Neuronal stem cell (in vitro differentiated cells): ENCODE measurements around the gene RFX4.

Source experiments
- DNase-seq: peaks from one replicate; pipeline ENCODE4 v3.0.0-alpha.2; 2013; ENCODE audit warnings: low spot score
- H2AFZ ChIP-seq: one replicate; pipeline ENCODE4 v1.6.1; 2013; ENCODE audit warnings: mild to moderate bottlenecking, low read length, inconsistent platforms
- H2AK5ac ChIP-seq: 2 replicates; pipeline ENCODE4 v1.6.1; 2013; ENCODE audit warnings: low read depth, mild to moderate bottlenecking, inconsistent platforms, low read length, moderate library complexity, mixed read lengths
- H2BK120ac ChIP-seq: 2 replicates; pipeline ENCODE4 v1.6.1; 2013; ENCODE audit warnings: low read depth, mild to moderate bottlenecking, inconsistent platforms, low read length, moderate library complexity, mixed read lengths
- H2BK12ac ChIP-seq: one replicate; pipeline ENCODE4 v1.6.1; 2013; ENCODE audit warnings: low read length, inconsistent platforms
- H2BK15ac ChIP-seq: 2 replicates; pipeline ENCODE4 v1.6.1; 2013; ENCODE audit warnings: mild to moderate bottlenecking, low read length, inconsistent platforms, mixed read lengths
- H2BK5ac ChIP-seq: one replicate; pipeline ENCODE4 v1.6.1; 2013; ENCODE audit warnings: inconsistent platforms, mild to moderate bottlenecking, low read length, moderate library complexity
- H3K14ac ChIP-seq: one replicate; pipeline ENCODE4 v1.6.1; 2013; ENCODE audit warnings: low read length, inconsistent platforms
- H3K18ac ChIP-seq: 2 replicates; pipeline ENCODE4 v1.6.1; 2013; ENCODE audit warnings: low read length, inconsistent platforms
- H3K23ac ChIP-seq: 2 replicates; pipeline ENCODE4 v1.6.1; 2013; ENCODE audit warnings: low read depth, mild to moderate bottlenecking, mixed read lengths, low read length, inconsistent platforms; ENCODE audit not compliant: poor library complexity
- H3K27ac ChIP-seq: replicated peaks from 3 replicates; pipeline ENCODE4 v1.5.1; 2013; ENCODE audit warnings: low read length, inconsistent platforms
- H3K27me3 ChIP-seq, 3 experiments: 2 replicates each; pipeline ENCODE4 v1.6.1; 2013; ENCODE audit warnings: low read length in 3 of 3, mild to moderate bottlenecking in 2 of 3, inconsistent platforms in 1 of 3, low read depth in 1 of 3, mixed read lengths in 1 of 3, moderate library complexity in 1 of 3; ENCODE audit not compliant: control insufficient read depth in 3 of 3, insufficient read depth in 3 of 3
- H3K36me3 ChIP-seq, 2 donors: replicated peaks in 1 of 2; 2 replicates each; pipeline ENCODE4 v1.6.1; 2013; ENCODE audit warnings: low read length in 2 of 2; ENCODE audit not compliant: control insufficient read depth in 2 of 2, insufficient read depth in 2 of 2
- H3K4ac ChIP-seq: 2 replicates; pipeline ENCODE4 v1.6.1; 2013; ENCODE audit warnings: inconsistent platforms, mild to moderate bottlenecking, low read length, moderate library complexity
- H3K4me1 ChIP-seq, 2 donors: 1 replicate in 1 of 2; 2 replicates in 1 of 2; pipeline ENCODE4 v1.6.1; 2013; ENCODE audit warnings: low read length in 2 of 2, low read depth in 1 of 2; ENCODE audit not compliant: control insufficient read depth in 2 of 2, insufficient read depth in 1 of 2
- H3K4me2 ChIP-seq: one replicate; pipeline ENCODE4 v1.6.1; 2013; ENCODE audit warnings: mild to moderate bottlenecking, low read length, inconsistent platforms; ENCODE audit not compliant: insufficient read depth, poor library complexity, severe bottlenecking
- H3K4me3 ChIP-seq, 2 donors: 2 replicates each; pipeline ENCODE4 v1.5.1; 2013; ENCODE audit warnings: low read length in 2 of 2, mild to moderate bottlenecking in 2 of 2, inconsistent platforms in 1 of 2, moderate library complexity in 1 of 2
- H3K79me1 ChIP-seq: one replicate; pipeline ENCODE4 v1.6.1; 2013; ENCODE audit warnings: low read depth, mild to moderate bottlenecking, inconsistent platforms, low read length, moderate library complexity
- H3K9ac ChIP-seq: one replicate; pipeline ENCODE4 v1.6.1; 2013; ENCODE audit warnings: mild to moderate bottlenecking, low read depth, low read length, inconsistent platforms; ENCODE audit not compliant: poor library complexity
- H3K9me3 ChIP-seq, 2 donors: replicated peaks in 1 of 2; 2 replicates each; pipeline versions ENCODE3 to v1.6.1; 2013; ENCODE audit warnings: low read length in 2 of 2, mild to moderate bottlenecking in 2 of 2, inconsistent platforms in 1 of 2, low read depth in 1 of 2, mixed read lengths in 1 of 2, moderate library complexity in 1 of 2; ENCODE audit not compliant: control insufficient read depth in 2 of 2, insufficient read depth in 1 of 2
- H4K8ac ChIP-seq: one replicate; pipeline ENCODE4 v1.6.1; 2013; ENCODE audit warnings: low read depth, mild to moderate bottlenecking, inconsistent platforms, low read length, moderate library complexity
- H4K91ac ChIP-seq: one replicate; pipeline ENCODE4 v1.6.1; 2013; ENCODE audit warnings: low read length, low read depth, mild to moderate bottlenecking, inconsistent platforms; ENCODE audit not compliant: poor library complexity
- WGBS, 2 donors: extraction: QIAGEN DNeasy Blood & Tissue Kit; methylation state at CpG; one replicate each; pipeline ENCODE4 v1.1.7; 2013; ENCODE audit warnings: missing lambda C conversion rate in 2 of 2, mixed read lengths in 1 of 2; ENCODE audit not compliant: insufficient read length in 2 of 2, insufficient replicate concordance in 1 of 2; ENCODE audit errors: extremely low coverage in 2 of 2; 5-methylcytosine and 5-hydroxymethylcytosine counted together

RFX4 gene

DNA sequence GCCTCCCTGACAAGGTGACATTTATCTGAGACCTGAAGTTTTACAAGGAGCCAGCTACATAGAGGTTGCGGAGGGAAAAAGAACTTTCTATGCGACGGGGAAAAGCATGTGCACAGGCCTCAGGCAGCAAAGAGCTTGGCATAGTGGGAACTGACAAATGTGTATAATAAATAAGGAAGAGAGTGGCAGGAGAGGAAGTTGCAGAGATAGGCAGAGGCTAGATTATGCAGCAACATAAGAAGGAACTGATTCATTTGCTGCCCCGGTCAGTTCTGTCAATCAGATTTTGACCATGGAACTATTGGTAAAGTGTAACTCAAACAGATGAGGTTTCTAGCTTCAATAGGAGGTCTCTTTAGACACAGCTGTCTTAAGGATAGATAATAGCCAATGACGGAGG lies 158.0 kb downstream of the RFX4 start:
- H3K18ac ChIP-seq, result no peak overlapping the region
- no peaks in the 10 kb centered on the region for H3K79me1 ChIP-seq
- no peak overlapping the region for H2AFZ ChIP-seq
- H3K27ac ChIP-seq, result no peak overlapping the region
- no peak overlapping the region for H3K4ac ChIP-seq
- no peak overlapping the region for H3K4me2 ChIP-seq
- no peak for DNase-seq
- H3K14ac ChIP-seq, result no peak overlapping the region
- H3K9ac ChIP-seq, result no peak overlapping the region
- H2BK120ac ChIP-seq, result no peak overlapping the region
- no peak overlapping the region for H2BK15ac ChIP-seq
- no CpG with 5 or more reads among the region's 5 CpGs for WGBS, 2 donors
- H3K9me3 ChIP-seq, result peaks cover 0 to 3% of the 10 kb centered on the region in 2 donors
- H4K8ac ChIP-seq, result no peak overlapping the region
- H2AK5ac ChIP-seq, result no peak overlapping the region
- no peak overlapping the region for H2BK12ac ChIP-seq
- no peak overlapping the region for H2BK5ac ChIP-seq
- H3K27me3 ChIP-seq, result no peaks in the 10 kb centered on the region
- no peak overlapping the region for H4K91ac ChIP-seq
- H3K4me3 ChIP-seq, result no peak overlapping the region
- peaks cover 0 to 14% of the 10 kb centered on the region in 2 donors for H3K4me1 ChIP-seq
- peaks cover 0 to 100% of the 10 kb centered on the region in 2 donors for H3K36me3 ChIP-seq
- no peak overlapping the region for H3K23ac ChIP-seq

DNA sequence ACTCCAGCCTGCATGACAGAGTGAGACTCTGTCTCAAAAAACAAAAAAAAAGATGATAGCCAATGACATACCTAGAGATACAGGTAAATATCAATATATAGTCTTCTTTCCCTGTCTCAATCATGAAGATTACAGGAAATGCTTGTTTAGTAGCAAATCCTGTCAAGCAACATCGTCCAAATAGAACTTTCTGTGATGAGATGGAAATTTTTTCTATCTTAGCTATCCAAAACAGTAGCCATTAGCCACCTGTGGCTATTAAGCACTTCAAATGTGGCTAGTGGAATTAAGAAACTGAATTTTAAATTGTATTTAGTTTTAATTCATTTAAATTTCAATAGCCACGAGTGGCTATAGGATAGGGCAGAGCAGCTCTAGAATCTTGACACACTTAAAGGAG lies 158.4 kb downstream of the RFX4 start:
- no peak for DNase-seq
- Histone ChIP-seq H2BK12ac (no peak overlapping the region), H3K4me2 (no peak overlapping the region), H3K9me3 (peaks cover 0 to 3% of the 10 kb centered on the region in 2 donors), H3K18ac (no peak overlapping the region), H3K9ac (no peak overlapping the region), H2BK120ac (no peak overlapping the region), H2AFZ (no peak overlapping the region), H2BK15ac (no peak overlapping the region), H3K4me1 (peaks cover 0 to 14% of the 10 kb centered on the region in 2 donors), H3K4ac (no peak overlapping the region), H3K79me1 (no peaks in the 10 kb centered on the region), H2AK5ac (no peak overlapping the region), H2BK5ac (no peak overlapping the region), H4K8ac (no peak overlapping the region), H3K36me3 (peaks cover 0 to 99% of the 10 kb centered on the region in 2 donors), H3K4me3 (no peak overlapping the region), H3K23ac (no peak overlapping the region), H4K91ac (no peak overlapping the region), H3K27me3 (no peaks in the 10 kb centered on the region), H3K27ac (no peak overlapping the region), H3K14ac (no peak overlapping the region)
- no CpG with 5 or more reads among the region's 2 CpGs for WGBS, 2 donors

DNA sequence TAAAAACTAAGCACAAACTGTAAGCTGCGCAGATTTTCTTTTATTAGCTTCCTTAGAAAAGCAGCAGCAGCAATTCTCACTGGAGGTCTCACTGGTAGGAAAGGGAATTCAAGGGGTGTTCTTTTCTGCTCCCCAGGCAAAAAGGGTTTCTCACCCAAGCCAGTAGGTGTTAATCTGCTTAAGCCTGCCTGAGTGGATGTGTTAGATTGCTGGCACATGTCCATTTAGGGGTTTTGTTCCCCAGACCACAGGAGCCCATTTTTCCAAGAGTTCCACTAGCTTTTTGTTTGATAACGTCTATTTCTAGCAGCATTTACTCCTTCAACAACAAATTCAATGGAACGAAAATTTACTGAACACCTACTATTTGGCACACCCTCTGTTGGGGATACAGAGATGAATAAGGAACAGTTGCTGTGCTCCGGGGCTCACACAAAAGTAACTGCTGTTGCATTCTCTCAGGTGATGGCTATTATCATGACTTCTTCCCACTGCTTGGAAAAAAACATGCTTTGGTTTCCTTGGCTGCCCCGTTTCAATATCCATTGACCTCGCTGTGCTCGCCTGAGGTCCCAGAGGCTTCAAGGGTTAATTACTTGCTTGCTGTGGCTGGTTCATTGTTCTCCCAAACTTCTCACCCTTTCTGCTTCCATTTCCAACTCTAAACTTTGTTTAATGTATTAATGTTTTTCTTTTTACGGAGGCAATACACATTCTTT lies 160.6 kb downstream of the RFX4 start:
- Histone ChIP-seq H4K91ac (no peak overlapping the region), H3K23ac (no peak overlapping the region), H3K9ac (no peak overlapping the region), H3K4me2 (no peak overlapping the region), H3K18ac (no peak overlapping the region), H3K79me1 (no peaks in the 10 kb centered on the region), H2AFZ (no peak overlapping the region), H3K14ac (no peak overlapping the region), H3K36me3 (peaks cover 0 to 99% of the 10 kb centered on the region in 2 donors), H3K4me1 (peaks cover 0 to 14% of the 10 kb centered on the region in 2 donors), H2BK15ac (no peak overlapping the region), H2BK5ac (no peak overlapping the region), H4K8ac (no peak overlapping the region), H3K9me3 (peaks cover 0 to 3% of the 10 kb centered on the region in 2 donors), H2AK5ac (no peak overlapping the region), H3K27me3 (no peaks in the 10 kb centered on the region), H2BK120ac (no peak overlapping the region), H3K27ac (peak overlapping the region; percentile 7), H3K4me3 (no peak overlapping the region), H2BK12ac (no peak overlapping the region), H3K4ac (no peak overlapping the region)
- WGBS, 2 donors, result no CpG with 5 or more reads among the region's 8 CpGs
- DNase-seq, result peak; percentile 26

DNA sequence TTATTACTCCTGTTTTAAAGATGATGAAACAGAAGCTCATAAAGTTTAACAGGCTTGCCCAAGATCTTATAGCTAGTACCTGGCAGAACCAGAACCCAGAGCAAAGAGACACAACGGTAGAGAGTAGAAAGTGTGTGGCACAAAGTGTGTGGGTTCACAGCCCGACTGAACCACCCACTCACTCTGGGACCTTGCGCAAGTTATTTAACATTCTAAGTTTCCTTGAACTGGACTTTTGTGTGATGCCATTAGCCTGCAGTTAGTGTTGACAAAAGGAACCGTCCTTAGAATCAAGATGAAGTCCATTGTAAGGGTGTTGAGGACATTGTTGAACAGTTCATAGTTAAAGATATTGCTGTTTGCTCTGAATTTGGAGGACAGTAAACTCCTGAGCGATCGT lies 161.8 kb downstream of the RFX4 start:
- Histone ChIP-seq H2AFZ (no peak overlapping the region), H2BK120ac (no peak overlapping the region), H3K4ac (no peak overlapping the region), H3K18ac (no peak overlapping the region), H2BK5ac (no peak overlapping the region), H3K9me3 (peaks cover under 1 to 3% of the 10 kb centered on the region in 2 donors), H4K91ac (no peak overlapping the region), H3K4me3 (no peak overlapping the region), H3K27me3 (no peaks in the 10 kb centered on the region), H3K4me1 (peaks cover 0 to 15% of the 10 kb centered on the region in 2 donors), H3K23ac (no peak overlapping the region), H3K4me2 (no peak overlapping the region), H2BK15ac (no peak overlapping the region), H2AK5ac (no peak overlapping the region), H3K9ac (no peak overlapping the region), H4K8ac (no peak overlapping the region), H3K36me3 (peaks cover 0 to 99% of the 10 kb centered on the region in 2 donors), H3K27ac (no peak overlapping the region), H3K14ac (no peak overlapping the region), H2BK12ac (no peak overlapping the region), H3K79me1 (no peaks in the 10 kb centered on the region)
- WGBS, 2 donors, result no CpG with 5 or more reads among the region's 6 CpGs
- DNase-seq, result no peak
